HepG2 (cell line): Measurements from ENCODE around the gene RIC3. TPM values are rescaled to one million over a fixed set of nuclear protein-coding genes. Genes with fewer than 3 reads are reported as not detected.

Source experiments
- ATAC-seq: fragments of 200-7000 bp; cut with Tn5 transposase; 3 replicates; pipeline ENCODE4 v1.9.1; 2020; ENCODE audit warnings: mild to moderate bottlenecking, moderate library complexity
- BruUV-seq: library from RNA; stranded (reverse); fragments of 400-500 nt; replicated peaks from 2 replicates; lab custom pipeline; 2021; lab: Mats Ljungman, UMichigan
- CTCF ChIA-PET: fragments of 300-600 bp; formaldehyde crosslinking; extraction: SDS; loops from one replicate; lab custom pipeline; 2021; ENCODE audit warnings: low total read pairs, inconsistent platforms, low intra/inter-chr PET ratio; lab: Yijun Ruan, JAX
- POLR2A ChIA-PET: fragments of 350-600 bp; sonication (Branson Sonifier 250); formaldehyde crosslinking; loops from one replicate; lab custom pipeline; 2020; ENCODE audit warnings: antibody characterized with exemption, inconsistent platforms; lab: Yijun Ruan, JAX
- DNase-seq: peaks from one replicate; pipeline ENCODE4 v3.0.0-alpha.2; 2015; ENCODE audit warnings: low spot score
- FAIRE-seq: peaks from 3 replicates; lab custom pipeline; 2011; peaks lifted over from hg19 to GRCh38; lab: Jason Lieb, UNC
- H2AFZ ChIP-seq: one replicate; pipeline ENCODE4 v1.6.1; 2011; ENCODE audit warnings: low read length, inconsistent platforms
- H3K27ac ChIP-seq: fragments of 300-600 bp; 3 replicates; pipeline ENCODE4 v1.8.0; 2011; ENCODE audit warnings: mixed run types, mild to moderate bottlenecking, mixed read lengths, low read length, inconsistent platforms; ENCODE audit not compliant: insufficient read depth; ENCODE audit errors: extremely low read length
- H3K27me3 ChIP-seq, 2 experiments: fragments of 200-600 bp in 1 of 2; 2 replicates in 1 of 2; 3 replicates in 1 of 2; pipeline versions ENCODE4 v1.6.0 to v1.8.0; 2011; ENCODE audit warnings: low read length in 2 of 2, mild to moderate bottlenecking in 2 of 2, moderate library complexity in 2 of 2, inconsistent platforms in 1 of 2; ENCODE audit not compliant: insufficient read depth in 2 of 2, control insufficient read depth in 1 of 2
- H3K36me3 ChIP-seq, 2 experiments: fragments of 200-600 bp in 1 of 2; replicated peaks in 1 of 2; 2 replicates in 1 of 2; 3 replicates in 1 of 2; pipeline versions ENCODE4 v1.5.1 to v1.8.0; 2011; ENCODE audit warnings: low read length in 2 of 2, inconsistent platforms in 1 of 2; ENCODE audit not compliant: insufficient read depth in 2 of 2, control insufficient read depth in 1 of 2
- H3K4me1 ChIP-seq: 2 replicates; pipeline ENCODE4 v1.5.1; 2012; ENCODE audit warnings: low read length, inconsistent platforms; ENCODE audit not compliant: insufficient read depth
- H3K4me2 ChIP-seq: 2 replicates; pipeline ENCODE4 v1.6.0; 2011; ENCODE audit warnings: low read depth, low read length, inconsistent platforms
- H3K4me3 ChIP-seq, 3 experiments: fragments of 200-600 bp in 1 of 3; sonication (generic), shearing (Covaris generic) in 1 of 3; replicated peaks in 1 of 3; 2 replicates each; pipeline ENCODE4 v1.5.1; 2011 to 2016; ENCODE audit warnings: low read length in 3 of 3, inconsistent platforms in 2 of 3, low read depth in 2 of 3, mild to moderate bottlenecking in 2 of 3, control low read depth in 1 of 3, mixed read lengths in 1 of 3; ENCODE audit not compliant: insufficient read depth in 1 of 3
- H3K79me2 ChIP-seq: one replicate; pipeline ENCODE4 v1.6.1; 2011; ENCODE audit warnings: low read length, inconsistent platforms; ENCODE audit not compliant: insufficient read depth
- H3K9ac ChIP-seq: 2 replicates; pipeline ENCODE4 v1.6.0; 2011; ENCODE audit warnings: mild to moderate bottlenecking, low read depth, low read length, inconsistent platforms; ENCODE audit not compliant: insufficient read depth
- H3K9me3 ChIP-seq: 2 replicates; pipeline ENCODE4 v1.5.1; 2012; ENCODE audit warnings: mild to moderate bottlenecking, low read length
- H4K20me1 ChIP-seq: 2 replicates; pipeline ENCODE4 v1.6.0; 2011; ENCODE audit warnings: inconsistent platforms, mild to moderate bottlenecking, low read length, moderate library complexity; ENCODE audit not compliant: insufficient read depth
- ATF7 ChIP-seq, 2 experiments: fragments of 450-650 bp in 1 of 2; sonication (generic) in 1 of 2; formaldehyde crosslinking in 1 of 2; IDR thresholded peaks; 2 replicates each; pipeline versions ENCODE4 v1.4.0 to v1.6.1; 2016 to 2020; ENCODE audit warnings: antibody characterized with exemption in 1 of 2, mild to moderate bottlenecking in 1 of 2, missing genetic modification reagents in 1 of 2
- KLF16 ChIP-seq, 2 experiments: sonication (generic) in 1 of 2; formaldehyde crosslinking in 1 of 2; IDR thresholded peaks; 2 replicates each; pipeline versions ENCODE4 v1.6.1 to v1.8.0; 2016 to 2023; ENCODE audit warnings: missing genetic modification reagents in 2 of 2, missing compliant biosample characterization in 1 of 2
- MAFG ChIP-seq: sonication (generic); formaldehyde crosslinking; IDR thresholded peaks from 2 replicates; pipeline ENCODE4 v1.5.1; 2020; ENCODE audit warnings: mild to moderate bottlenecking, missing genetic modification reagents
- MAFK ChIP-seq, 2 experiments: IDR thresholded peaks in 1 of 2; conservative IDR thresholded peaks in 1 of 2; 2 replicates each; pipeline ENCODE4 v1.6.1; 2011; ENCODE audit warnings: improper control_type of control experiment in 2 of 2, low read length in 2 of 2
- MAZ ChIP-seq, 2 experiments: sonication (generic) in 1 of 2; formaldehyde crosslinking in 1 of 2; IDR thresholded peaks; 2 replicates each; pipeline versions ENCODE4 v1.5.0 to v1.6.1; 2012 to 2020; ENCODE audit warnings: low read depth in 2 of 2, mild to moderate bottlenecking in 2 of 2, borderline replicate concordance in 1 of 2, improper control_type of control experiment in 1 of 2, low read length in 1 of 2, missing genetic modification reagents in 1 of 2, moderate library complexity in 1 of 2
- MLLT10 ChIP-seq: sonication (generic); formaldehyde crosslinking; IDR thresholded peaks from 2 replicates; pipeline ENCODE4 v1.4.0; 2020; ENCODE audit warnings: missing genetic modification reagents
- MYNN ChIP-seq: sonication (generic); formaldehyde crosslinking; IDR thresholded peaks from 2 replicates; pipeline ENCODE4 v1.4.0; 2020; ENCODE audit warnings: mild to moderate bottlenecking, low read depth, missing genetic modification reagents
- SNAI1 ChIP-seq: sonication (generic); formaldehyde crosslinking; IDR thresholded peaks from 2 replicates; pipeline ENCODE4 v1.5.0; 2020; ENCODE audit warnings: mild to moderate bottlenecking, missing genetic modification reagents, borderline replicate concordance
- ZNF264 ChIP-seq: sonication (generic); formaldehyde crosslinking; IDR thresholded peaks from 2 replicates; pipeline ENCODE4 v1.4.0; 2020; ENCODE audit warnings: missing genetic modification reagents
- ZNF383 ChIP-seq: sonication (generic); formaldehyde crosslinking; IDR thresholded peaks from 2 replicates; pipeline ENCODE4 v1.4.0; 2020; ENCODE audit warnings: missing genetic modification reagents, mild to moderate bottlenecking, borderline replicate concordance
- ZNF703 ChIP-seq: sonication (generic); formaldehyde crosslinking; IDR thresholded peaks from 2 replicates; pipeline ENCODE4 v1.5.1; 2020; ENCODE audit warnings: missing genetic modification reagents, mild to moderate bottlenecking, moderate library complexity, borderline replicate concordance
- WGBS: methylation state at CpG from one replicate; pipeline ENCODE4 v1.1.6; 2017; ENCODE audit warnings: low lambda C conversion rate; 5-methylcytosine and 5-hydroxymethylcytosine counted together
- in situ Hi-C: cut with HindIII; loops from 2 replicates; pipeline ENCODE4 v1.10.0; 2017; ENCODE audit warnings: low pct_unique_long_range_greater_than_20kb; ENCODE audit not compliant: extremely low pct_ligation_motif_present
- intact Hi-C: fragments of 100-400 bp; cut with micrococcal nuclease; formaldehyde crosslinking; loops from one replicate; pipeline ENCODE4 v1.10.0; 2022; ENCODE audit not compliant: unreplicated experiment
- polyA plus RNA-seq, 8 experiments: library from polyadenylated mRNA; depleted of rRNA in 3 of 8; stranded (reverse) in 7 of 8; unstranded in 1 of 8; fragments of >200 nt; fragmentation: Illumina TruSeq in 4 of 8; extraction: Trizol in 4 of 8; gene quantifications; 2 replicates each; pipeline versions ENCODE4 v1.2.1 to v1.2.3, GENCODE V29; 2011 to 2016; ENCODE audit warnings: low read depth in 4 of 8, missing spikeins in 1 of 8, mixed read lengths in 1 of 8; ENCODE audit not compliant: insufficient read depth in 1 of 8
- total RNA-seq, 5 experiments: library from RNA; depleted of rRNA; stranded (reverse); fragments of >200 nt; fragmentation: Illumina TruSeq; extraction: Trizol; gene quantifications; 2 replicates each; pipeline ENCODE4 v1.2.3, GENCODE V29; 2016; ENCODE audit warnings: low read depth in 1 of 5
- TF ChIP-seq, protein P1 (sequence below): sonication (generic); formaldehyde crosslinking; IDR thresholded peaks from 2 replicates; pipeline ENCODE4 v1.5.0; 2020; ENCODE audit warnings: missing genetic modification reagents
- TF ChIP-seq, protein P2 (sequence below): sonication (generic); formaldehyde crosslinking; conservative IDR thresholded peaks from 2 replicates; pipeline ENCODE4 v1.8.0; 2022; ENCODE audit warnings: mild to moderate bottlenecking, moderate library complexity, missing genetic modification reagents

RIC3 gene
- total and polyA plus RNA-seq, 2 of the 13 experiments (the other 11 are each of a cell fraction or from before 2014, with no cell fraction given): not detected

DNA sequence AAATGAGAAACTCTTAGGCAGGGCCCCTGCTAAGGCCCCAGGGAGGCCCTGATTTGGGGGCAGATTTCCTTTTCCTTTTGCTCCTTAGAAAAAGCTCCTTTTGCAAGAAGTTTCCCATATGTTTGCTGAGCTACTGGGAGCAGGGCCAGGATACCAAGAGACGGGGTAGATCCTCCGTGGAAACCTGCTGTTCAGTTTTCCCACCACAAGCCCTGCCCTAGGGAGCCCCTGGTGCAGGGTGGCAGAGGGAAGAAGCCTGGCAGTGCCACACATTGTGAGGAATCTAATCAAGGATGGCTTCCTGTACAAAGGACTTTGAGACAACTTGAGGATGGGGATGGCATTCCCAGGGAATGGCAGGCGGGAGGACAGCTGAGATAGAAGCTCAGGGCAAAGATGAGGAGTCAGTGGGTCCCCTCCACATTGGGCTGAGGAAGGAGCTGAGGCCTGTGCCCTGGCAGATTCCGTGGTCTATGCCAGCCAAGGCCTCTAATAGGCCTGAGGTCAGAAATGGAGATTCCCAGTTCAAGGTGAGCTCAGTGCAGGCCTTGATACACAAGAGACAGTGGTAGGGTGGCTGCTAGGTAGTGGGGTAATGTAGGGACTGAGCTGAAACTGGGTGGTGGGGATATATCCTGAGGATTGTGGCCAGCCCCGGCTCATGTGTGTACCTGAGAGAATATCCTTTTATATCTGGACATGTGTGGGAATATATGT lies 72.9 kb downstream of the RIC3 start:
- Histone ChIP-seq H4K20me1 (no peaks in the 10 kb centered on the region), H3K27ac (no peak overlapping the region), H3K4me2 (no peak overlapping the region), H2AFZ (no peak overlapping the region), H3K9me3 (no peaks in the 10 kb centered on the region), H3K4me3 (no peak overlapping the region), H3K79me2 (no peaks in the 10 kb centered on the region), H3K27me3 (no peaks in the 10 kb centered on the region), H3K9ac (no peak overlapping the region), H3K36me3 (peaks cover 1 to 3% of the 10 kb centered on the region in 2 experiments; a peak in 2 of 5 replicates), H3K4me1 (no peaks in the 10 kb centered on the region)
- no peak for ATAC-seq
- ChIA-PET POLR2A (interaction anchor here (0.6 kb wide), 1 partner anchor 173 kb away, joined by 3 read pairs; no protein-coding TSS in a partner anchor), CTCF (no interaction called here)
- DNase-seq: no peak
- in situ Hi-C loops (loop anchor here (5.0 to 10.0 kb wide), 2 partner anchors 64 to 91 kb away; no protein-coding TSS in a partner anchor), intact Hi-C loops (loop anchor here (5.0 to 10.0 kb wide), 2 partner anchors 201 to 999 kb away; no protein-coding TSS in a partner anchor)
- whole genome bisulfite sequencing: 87% methylated on average over 5 of the region's 5 CpGs
- no TSS peak for BruUV-seq
- TF ChIP-seq ZNF703 (CRISPR knock-in tag): no peak
- no peak for TF ChIP-seq ZNF383 (CRISPR knock-in tag)
- TF ChIP-seq MYNN: no peak
- TF ChIP-seq SNAI1 (CRISPR knock-in tag): no peak
- no peak for TF ChIP-seq MAFK (conservative IDR thresholded peaks at IDR 0.05 in 1 of 2, IDR thresholded peaks at IDR 0.05 in 1 of 2; ENCODE audit: low read length in 2 of 2)
- no peak for TF ChIP-seq ATF7 (IDR thresholded peaks at IDR 0.05)
- no peak for TF ChIP-seq ATF7 (CRISPR knock-in tag; IDR thresholded peaks at IDR 0.05)
- no peak for TF ChIP-seq MAZ (IDR thresholded peaks at IDR 0.05; ENCODE audit: borderline replicate concordance, low read depth, low read length)
- no peak for TF ChIP-seq MAZ (CRISPR knock-in tag; IDR thresholded peaks at IDR 0.05; ENCODE audit: low read depth)
- no peak for TF ChIP-seq ZNF264
- no peak for TF ChIP-seq MLLT10 (CRISPR knock-in tag)
- no peak for TF ChIP-seq MAFG
- no peak for TF ChIP-seq KLF16 (CRISPR knock-in tag; IDR thresholded peaks at IDR 0.05)
- TF ChIP-seq, protein P1, sequence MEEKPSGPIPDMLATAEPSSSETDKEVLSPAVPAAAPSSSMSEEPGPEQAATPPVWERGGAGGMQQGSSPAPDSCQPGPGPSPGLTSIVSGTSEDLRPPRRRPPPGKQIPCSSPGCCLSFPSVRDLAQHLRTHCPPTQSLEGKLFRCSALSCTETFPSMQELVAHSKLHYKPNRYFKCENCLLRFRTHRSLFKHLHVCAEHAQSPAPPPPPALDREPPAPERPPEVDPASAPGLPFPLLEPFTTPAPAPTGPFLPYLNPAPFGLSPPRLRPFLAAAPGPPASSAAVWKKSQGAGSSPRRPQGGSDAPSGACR (CRISPR knock-in tag): no peak
- TF ChIP-seq, protein P2, sequence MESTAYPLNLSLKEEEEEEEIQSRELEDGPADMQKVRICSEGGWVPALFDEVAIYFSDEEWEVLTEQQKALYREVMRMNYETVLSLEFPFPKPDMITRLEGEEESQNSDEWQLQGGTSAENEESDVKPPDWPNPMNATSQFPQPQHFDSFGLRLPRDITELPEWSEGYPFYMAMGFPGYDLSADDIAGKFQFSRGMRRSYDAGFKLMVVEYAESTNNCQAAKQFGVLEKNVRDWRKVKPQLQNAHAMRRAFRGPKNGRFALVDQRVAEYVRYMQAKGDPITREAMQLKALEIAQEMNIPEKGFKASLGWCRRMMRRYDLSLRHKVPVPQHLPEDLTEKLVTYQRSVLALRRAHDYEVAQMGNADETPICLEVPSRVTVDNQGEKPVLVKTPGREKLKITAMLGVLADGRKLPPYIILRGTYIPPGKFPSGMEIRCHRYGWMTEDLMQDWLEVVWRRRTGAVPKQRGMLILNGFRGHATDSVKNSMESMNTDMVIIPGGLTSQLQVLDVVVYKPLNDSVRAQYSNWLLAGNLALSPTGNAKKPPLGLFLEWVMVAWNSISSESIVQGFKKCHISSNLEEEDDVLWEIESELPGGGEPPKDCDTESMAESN (CRISPR knock-in tag): no peak
- no peak for FAIRE-seq
